ENCODE results near the gene ACSL5. TPM values are rescaled to one million over a fixed set of nuclear protein-coding genes. Genes with fewer than 3 reads are reported as not detected.

Gene ACSL5, protein sequence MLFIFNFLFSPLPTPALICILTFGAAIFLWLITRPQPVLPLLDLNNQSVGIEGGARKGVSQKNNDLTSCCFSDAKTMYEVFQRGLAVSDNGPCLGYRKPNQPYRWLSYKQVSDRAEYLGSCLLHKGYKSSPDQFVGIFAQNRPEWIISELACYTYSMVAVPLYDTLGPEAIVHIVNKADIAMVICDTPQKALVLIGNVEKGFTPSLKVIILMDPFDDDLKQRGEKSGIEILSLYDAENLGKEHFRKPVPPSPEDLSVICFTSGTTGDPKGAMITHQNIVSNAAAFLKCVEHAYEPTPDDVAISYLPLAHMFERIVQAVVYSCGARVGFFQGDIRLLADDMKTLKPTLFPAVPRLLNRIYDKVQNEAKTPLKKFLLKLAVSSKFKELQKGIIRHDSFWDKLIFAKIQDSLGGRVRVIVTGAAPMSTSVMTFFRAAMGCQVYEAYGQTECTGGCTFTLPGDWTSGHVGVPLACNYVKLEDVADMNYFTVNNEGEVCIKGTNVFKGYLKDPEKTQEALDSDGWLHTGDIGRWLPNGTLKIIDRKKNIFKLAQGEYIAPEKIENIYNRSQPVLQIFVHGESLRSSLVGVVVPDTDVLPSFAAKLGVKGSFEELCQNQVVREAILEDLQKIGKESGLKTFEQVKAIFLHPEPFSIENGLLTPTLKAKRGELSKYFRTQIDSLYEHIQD
- total RNA-seq (13.0 TPM), polyA plus RNA-seq (15.9 TPM)
- long read RNA-seq, donor 1, partial matches to known transcripts: 0 of 1 reads
- long read RNA-seq, donor 1, other reads (novel, unspliced or antisense): 0 of 1 reads
- long read RNA-seq, donor 2: 0 reads
- long read RNA-seq, donor 3, partial matches to known transcripts: 0 of 2 reads
- long read RNA-seq, donor 3, other reads (novel, unspliced or antisense): 0 of 2 reads
- long read RNA-seq, donor 4: 0 reads
- long read RNA-seq, donor 5, partial matches to known transcripts: 10 of 13 reads
- long read RNA-seq, donor 5, other reads (novel, unspliced or antisense): 0 of 13 reads
- long read RNA-seq, donor 6, partial matches to known transcripts: 23 of 39 reads
- long read RNA-seq, donor 6, other reads (novel, unspliced or antisense): 15 of 39 reads
- long read RNA-seq, donor 7, partial matches to known transcripts: 0 of 2 reads
- long read RNA-seq, donor 7, other reads (novel, unspliced or antisense): 0 of 2 reads
- long read RNA-seq, donor 8, partial matches to known transcripts: 0 of 1 reads
- long read RNA-seq, donor 8, other reads (novel, unspliced or antisense): 0 of 1 reads
- long read RNA-seq, donor 9, partial matches to known transcripts: 0 of 3 reads
- long read RNA-seq, donor 9, other reads (novel, unspliced or antisense): 0 of 3 reads
- long read RNA-seq, donor 10, partial matches to known transcripts: 0 of 1 reads
- long read RNA-seq, donor 10, other reads (novel, unspliced or antisense): 0 of 1 reads

DNA sequence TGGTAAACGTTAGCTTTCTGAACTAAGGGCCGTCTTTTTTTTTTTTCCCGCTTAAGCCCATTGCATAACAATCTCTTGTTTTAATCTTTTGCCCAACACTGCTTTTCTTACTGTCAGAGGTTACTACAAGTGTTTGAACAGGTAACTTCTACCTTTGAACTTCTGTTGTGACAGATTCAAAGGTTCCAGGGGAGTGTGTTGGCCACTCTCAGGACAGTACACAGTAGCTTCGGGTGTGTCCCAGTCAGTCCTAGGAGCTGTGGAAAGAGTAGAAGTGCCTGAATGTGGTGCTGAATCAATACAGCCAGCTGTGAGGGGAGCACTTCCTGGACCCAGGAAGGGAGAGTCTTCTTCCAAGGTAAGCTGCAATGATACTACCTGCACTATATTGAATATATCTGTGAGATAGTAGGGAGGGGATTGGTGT is at the start of gene ACSL5:
ACSL5 (plus strand) TSS at position 205 of the 427 bp plus-strand sequence. CDS start 20,831 bp downstream, outside the sequence.
- 97% methylated on average over 4 of the region's 4 CpGs for WGBS
- Histone ChIP-seq H3K4me1 (ENCODE audit: control insufficient read depth in 2 of 2, insufficient read depth in 2 of 2, low read length in 2 of 2) (peaks cover 9 to 18% of the 10 kb centered on the region in 2 donors), H3K27me3 (ENCODE audit: control insufficient read depth in 2 of 2, insufficient read depth in 1 of 2, low read length in 1 of 2) (no peaks in the 10 kb centered on the region), H3K27ac (ENCODE audit: low read depth in 1 of 2, low read length in 1 of 2) (no peak within 1 kb of the TSS), H3K9me3 (ENCODE audit: control insufficient read depth in 2 of 2, insufficient read depth in 1 of 2, low read length in 1 of 2) (no peaks in the 10 kb centered on the region), H3K4me3 (ENCODE audit: low read length in 2 of 2) (no peak within 1 kb of the TSS), H3K36me3 (ENCODE audit: control insufficient read depth in 2 of 2, insufficient read depth in 2 of 2, low read length in 1 of 2) (no peaks in the 10 kb centered on the region)
- no peak for DNase-seq (ENCODE audit: low read depth in 6 of 9, low spot score in 9 of 9)

GRCh38 chr10:112327678-112328077 is 46.2 kb upstream of the ACSL5 start:
- 87% methylated on average over 3 of the region's 3 CpGs for WGBS
- no peaks in the 10 kb centered on the region for H3K36me3 ChIP-seq (ENCODE audit: control insufficient read depth in 2 of 2, insufficient read depth in 2 of 2, low read length in 1 of 2)
- DNase-seq (ENCODE audit: low read depth in 6 of 9, low spot score in 9 of 9): no peak

DNA sequence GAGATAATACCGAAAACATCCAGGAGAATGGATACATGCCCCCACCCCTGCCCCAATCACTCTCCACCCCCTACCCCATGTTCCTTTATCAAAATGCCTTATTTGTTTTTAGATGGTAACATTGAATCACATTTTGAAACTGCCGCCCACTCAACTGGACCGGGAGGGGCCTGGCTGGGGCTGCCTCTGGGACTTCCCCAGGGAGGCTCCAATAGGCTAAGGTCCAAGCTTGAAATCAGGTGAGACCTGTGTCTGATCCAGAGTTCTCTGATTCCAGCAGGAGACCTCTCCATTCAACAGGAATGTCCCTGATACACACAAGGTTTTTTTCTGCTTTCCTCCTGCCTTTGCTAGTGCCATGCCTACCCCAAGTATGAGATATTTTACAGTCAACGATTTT is 43.8 kb upstream of the ACSL5 start:
- no peak overlapping the region for H3K27ac ChIP-seq (ENCODE audit: low read depth in 1 of 2, low read length in 1 of 2)
- 94% methylated on average over 4 of the region's 4 CpGs for WGBS
- no peak for DNase-seq (ENCODE audit: low read depth in 6 of 9, low spot score in 9 of 9)
- no peaks in the 10 kb centered on the region for H3K36me3 ChIP-seq (ENCODE audit: control insufficient read depth in 2 of 2, insufficient read depth in 2 of 2, low read length in 1 of 2)
- no peaks in the 10 kb centered on the region for H3K9me3 ChIP-seq (ENCODE audit: control insufficient read depth in 2 of 2, insufficient read depth in 1 of 2, low read length in 1 of 2)
- no peak overlapping the region for H3K4me3 ChIP-seq (ENCODE audit: low read length in 2 of 2)
- peaks cover 0 to 3% of the 10 kb centered on the region in 2 donors for H3K27me3 ChIP-seq (ENCODE audit: control insufficient read depth in 2 of 2, insufficient read depth in 1 of 2, low read length in 1 of 2)
- no peaks in the 10 kb centered on the region for H3K4me1 ChIP-seq (ENCODE audit: control insufficient read depth in 2 of 2, insufficient read depth in 2 of 2, low read length in 2 of 2)

More at GRCh38 chr10:112327678-112328077, 46.2 kb upstream of the ACSL5 start:
- Histone ChIP-seq H3K4me1 (ENCODE audit: control insufficient read depth in 2 of 2, insufficient read depth in 2 of 2, low read length in 2 of 2) (no peaks in the 10 kb centered on the region), H3K9me3 (ENCODE audit: control insufficient read depth in 2 of 2, insufficient read depth in 1 of 2, low read length in 1 of 2) (no peaks in the 10 kb centered on the region), H3K27me3 (ENCODE audit: control insufficient read depth in 2 of 2, insufficient read depth in 1 of 2, low read length in 1 of 2) (no peaks in the 10 kb centered on the region), H3K27ac (ENCODE audit: low read depth in 1 of 2, low read length in 1 of 2) (no peak overlapping the region), H3K4me3 (ENCODE audit: low read length in 2 of 2) (no peak overlapping the region)

- WGBS: 93% methylated on average over 1 of the region's 1 CpG
- Histone ChIP-seq H3K4me3 (ENCODE audit: low read length in 2 of 2) (no peak overlapping the region), H3K4me1 (ENCODE audit: control insufficient read depth in 2 of 2, insufficient read depth in 2 of 2, low read length in 2 of 2) (no peaks in the 10 kb centered on the region), H3K27ac (ENCODE audit: low read depth in 1 of 2, low read length in 1 of 2) (no peak overlapping the region), H3K27me3 (ENCODE audit: control insufficient read depth in 2 of 2, insufficient read depth in 1 of 2, low read length in 1 of 2) (peaks cover 0 to 3% of the 10 kb centered on the region in 2 donors), H3K36me3 (ENCODE audit: control insufficient read depth in 2 of 2, insufficient read depth in 2 of 2, low read length in 1 of 2) (no peaks in the 10 kb centered on the region), H3K9me3 (ENCODE audit: control insufficient read depth in 2 of 2, insufficient read depth in 1 of 2, low read length in 1 of 2) (no peaks in the 10 kb centered on the region)
- no peak for DNase-seq (ENCODE audit: low read depth in 6 of 9, low spot score in 9 of 9)
Observed at GRCh38 chr10:112330607-112331160, 43.2 kb upstream of the ACSL5 start.

GRCh38 chr10:112332022-112332421 is 41.9 kb upstream of the ACSL5 start:
- DNase-seq (ENCODE audit: low read depth in 6 of 9, low spot score in 9 of 9): no peak
- peaks cover 0 to 3% of the 10 kb centered on the region in 2 donors for H3K27me3 ChIP-seq (ENCODE audit: control insufficient read depth in 2 of 2, insufficient read depth in 1 of 2, low read length in 1 of 2)
- no peaks in the 10 kb centered on the region for H3K4me1 ChIP-seq (ENCODE audit: control insufficient read depth in 2 of 2, insufficient read depth in 2 of 2, low read length in 2 of 2)
- H3K9me3 ChIP-seq (ENCODE audit: control insufficient read depth in 2 of 2, insufficient read depth in 1 of 2, low read length in 1 of 2): no peaks in the 10 kb centered on the region
- H3K4me3 ChIP-seq (ENCODE audit: low read length in 2 of 2): no peak overlapping the region
- 82% methylated on average over 3 of the region's 3 CpGs for WGBS
- H3K36me3 ChIP-seq (ENCODE audit: control insufficient read depth in 2 of 2, insufficient read depth in 2 of 2, low read length in 1 of 2): no peaks in the 10 kb centered on the region
- no peak overlapping the region for H3K27ac ChIP-seq (ENCODE audit: low read depth in 1 of 2, low read length in 1 of 2)

DNA sequence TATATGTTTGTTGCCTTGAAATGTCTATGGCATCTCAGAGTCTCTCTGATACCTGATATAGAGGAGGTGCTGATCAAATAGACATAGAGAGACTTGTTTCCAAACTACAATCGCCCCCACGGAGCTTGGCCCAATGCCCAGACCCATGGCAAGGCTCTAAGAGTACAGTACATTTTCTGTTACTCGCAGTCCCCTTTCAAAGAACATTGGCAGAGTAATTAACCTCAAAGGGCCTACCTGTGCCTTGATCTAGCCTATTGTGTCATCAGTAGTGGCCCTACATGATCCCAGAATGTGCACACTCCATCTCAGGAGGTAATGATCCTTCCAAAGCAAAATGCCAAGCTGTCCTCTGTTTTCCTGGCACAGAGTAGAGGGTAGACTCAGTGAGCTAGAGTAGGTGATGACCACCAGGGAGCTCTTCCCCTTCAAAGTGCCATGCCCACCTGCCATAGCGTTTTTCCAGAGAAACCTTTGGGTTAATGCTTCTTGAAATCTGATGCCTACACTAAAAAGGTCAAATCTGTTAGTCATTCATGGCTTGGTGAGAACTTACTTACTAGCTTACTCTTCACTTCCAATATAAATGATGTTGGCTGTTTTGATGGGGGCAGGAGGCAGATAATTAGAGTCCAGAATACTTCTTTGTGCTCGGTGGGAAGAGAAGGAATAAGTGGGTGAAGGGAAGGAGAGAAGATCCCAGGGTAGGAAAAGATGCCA is 41.2 kb upstream of the ACSL5 start:
- H3K36me3 ChIP-seq (ENCODE audit: control insufficient read depth in 2 of 2, insufficient read depth in 2 of 2, low read length in 1 of 2): no peaks in the 10 kb centered on the region
- no peak overlapping the region for H3K4me3 ChIP-seq (ENCODE audit: low read length in 2 of 2)
- 90% methylated on average over 5 of the region's 5 CpGs for WGBS
- DNase-seq (ENCODE audit: low read depth in 6 of 9, low spot score in 9 of 9): no peak
- no peaks in the 10 kb centered on the region for H3K9me3 ChIP-seq (ENCODE audit: control insufficient read depth in 2 of 2, insufficient read depth in 1 of 2, low read length in 1 of 2)
- peaks cover 0 to 3% of the 10 kb centered on the region in 2 donors for H3K27me3 ChIP-seq (ENCODE audit: control insufficient read depth in 2 of 2, insufficient read depth in 1 of 2, low read length in 1 of 2)
- H3K27ac ChIP-seq (ENCODE audit: low read depth in 1 of 2, low read length in 1 of 2): no peak overlapping the region
- no peaks in the 10 kb centered on the region for H3K4me1 ChIP-seq (ENCODE audit: control insufficient read depth in 2 of 2, insufficient read depth in 2 of 2, low read length in 2 of 2)

GRCh38 chr10:112333452-112333851 is 40.5 kb upstream of the ACSL5 start:
- Histone ChIP-seq H3K27me3 (ENCODE audit: control insufficient read depth in 2 of 2, insufficient read depth in 1 of 2, low read length in 1 of 2) (peaks cover 0 to 3% of the 10 kb centered on the region in 2 donors), H3K9me3 (ENCODE audit: control insufficient read depth in 2 of 2, insufficient read depth in 1 of 2, low read length in 1 of 2) (no peaks in the 10 kb centered on the region), H3K4me3 (ENCODE audit: low read length in 2 of 2) (no peak overlapping the region), H3K4me1 (ENCODE audit: control insufficient read depth in 2 of 2, insufficient read depth in 2 of 2, low read length in 2 of 2) (no peaks in the 10 kb centered on the region), H3K27ac (ENCODE audit: low read depth in 1 of 2, low read length in 1 of 2) (no peak overlapping the region), H3K36me3 (ENCODE audit: control insufficient read depth in 2 of 2, insufficient read depth in 2 of 2, low read length in 1 of 2) (no peaks in the 10 kb centered on the region)
- no peak for DNase-seq (ENCODE audit: low read depth in 6 of 9, low spot score in 9 of 9)
- 87% methylated on average over 4 of the region's 4 CpGs for WGBS
